Brain microvascular endothelial cell (primary cell): Measurements from ENCODE around the gene SLC25A48.

Source experiments
- DNase-seq: peaks from one replicate; pipeline ENCODE4 v3.0.0-alpha.2; 2020
- H3K27ac ChIP-seq: fragments of 250-450 bp; sonication (Bioruptor Pico); 2 replicates; pipeline ENCODE4 v1.5.1; 2020; ENCODE audit warnings: mild to moderate bottlenecking, moderate library complexity
- H3K27me3 ChIP-seq: fragments of 250-450 bp; sonication (Bioruptor Pico); replicated peaks from 2 replicates; pipeline ENCODE4 v1.5.1; 2020; ENCODE audit warnings: mild to moderate bottlenecking
- H3K36me3 ChIP-seq: fragments of 250-450 bp; sonication (Bioruptor Pico); replicated peaks from 2 replicates; pipeline ENCODE4 v1.5.1; 2020; ENCODE audit warnings: mild to moderate bottlenecking
- H3K4me3 ChIP-seq: 2 replicates; pipeline ENCODE4 v1.5.1; 2011; ENCODE audit warnings: low read depth, mild to moderate bottlenecking, control low read depth, low read length, moderate library complexity
- CTCF ChIP-seq: IDR thresholded peaks from 2 replicates; pipeline ENCODE4 v1.5.1; 2011; ENCODE audit warnings: low read depth, mild to moderate bottlenecking, moderate library complexity, low read length, control low read depth, inconsistent platforms; ENCODE audit errors: missing control alignments
- in situ Hi-C: cut with HindIII; loops from 2 replicates; pipeline ENCODE4 v1.10.0; 2017; ENCODE audit warnings: low sequenced_read_pairs, low pct_ligation_motif_present

SLC25A48 gene

GRCh38 chr5:135890867-135891266 is 56.4 kb downstream of the SLC25A48 start:
- in situ Hi-C loops: loop anchor here (25.0 kb wide), 1 partner anchor 296 kb away; the partner anchor contains the start of gene SMIM32
- Histone ChIP-seq H3K27ac (no peak overlapping the region), H3K36me3 (no peaks in the 10 kb centered on the region), H3K27me3 (no peaks in the 10 kb centered on the region), H3K4me3 (no peak overlapping the region)
- no peak for DNase-seq
- TF ChIP-seq CTCF: no peak

GRCh38 chr5:135891268-135891667 is 56.8 kb downstream of the SLC25A48 start:
- TF ChIP-seq CTCF: no peak
- Histone ChIP-seq H3K27ac (no peak overlapping the region), H3K27me3 (no peaks in the 10 kb centered on the region), H3K36me3 (no peaks in the 10 kb centered on the region), H3K4me3 (no peak overlapping the region)
- in situ Hi-C loops: loop anchor here (25.0 kb wide), 1 partner anchor 296 kb away; the partner anchor contains the start of gene SMIM32
- no peak for DNase-seq

GRCh38 chr5:135891791-135892190 is 57.3 kb downstream of the SLC25A48 start:
- H3K27me3 ChIP-seq: no peaks in the 10 kb centered on the region
- in situ Hi-C loops: loop anchor here (25.0 kb wide), 1 partner anchor 296 kb away; the partner anchor contains the start of gene SMIM32
- H3K4me3 ChIP-seq: no peak overlapping the region
- no peak for DNase-seq
- no peak overlapping the region for H3K27ac ChIP-seq
- TF ChIP-seq CTCF: peak; percentile 56
- no peaks in the 10 kb centered on the region for H3K36me3 ChIP-seq

GRCh38 chr5:135894276-135894675 is 59.8 kb downstream of the SLC25A48 start:
- no peaks in the 10 kb centered on the region for H3K36me3 ChIP-seq
- H3K4me3 ChIP-seq: no peak overlapping the region
- DNase-seq: no peak
- H3K27me3 ChIP-seq: no peaks in the 10 kb centered on the region
- in situ Hi-C loops: loop anchor here (25.0 kb wide), 1 partner anchor 293 kb away; the partner anchor contains the start of gene SMIM32
- TF ChIP-seq CTCF: no peak
- no peak overlapping the region for H3K27ac ChIP-seq

GRCh38 chr5:135894789-135895188 is 60.3 kb downstream of the SLC25A48 start:
- in situ Hi-C loops: loop anchor here (25.0 kb wide), 1 partner anchor 293 kb away; the partner anchor contains the start of gene SMIM32

More at GRCh38 chr5:135894789-135895188, 60.3 kb downstream of the SLC25A48 start:
- no peak for TF ChIP-seq CTCF
- Histone ChIP-seq H3K27ac (no peak overlapping the region), H3K36me3 (no peaks in the 10 kb centered on the region), H3K27me3 (no peaks in the 10 kb centered on the region), H3K4me3 (no peak overlapping the region)
- DNase-seq: no peak
